HG02623 (cell line): Measurements from ENCODE around the gene PSMC3IP.
"Not testable (repeated sequence)": the region's sequence is repeated elsewhere in the genome, so short reads cannot be mapped to it uniquely, and the experiment has no call there.

Experiments used
- ATAC-seq: cut with Tn5 transposase; IDR thresholded peaks from one replicate; pipeline ENCODE4 v1.9.1; 2021; ENCODE audit warnings: moderate library complexity; ENCODE audit not compliant: unreplicated experiment

The PSMC3IP gene, protein sequence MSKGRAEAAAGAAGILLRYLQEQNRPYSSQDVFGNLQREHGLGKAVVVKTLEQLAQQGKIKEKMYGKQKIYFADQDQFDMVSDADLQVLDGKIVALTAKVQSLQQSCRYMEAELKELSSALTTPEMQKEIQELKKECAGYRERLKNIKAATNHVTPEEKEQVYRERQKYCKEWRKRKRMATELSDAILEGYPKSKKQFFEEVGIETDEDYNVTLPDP

DNA sequence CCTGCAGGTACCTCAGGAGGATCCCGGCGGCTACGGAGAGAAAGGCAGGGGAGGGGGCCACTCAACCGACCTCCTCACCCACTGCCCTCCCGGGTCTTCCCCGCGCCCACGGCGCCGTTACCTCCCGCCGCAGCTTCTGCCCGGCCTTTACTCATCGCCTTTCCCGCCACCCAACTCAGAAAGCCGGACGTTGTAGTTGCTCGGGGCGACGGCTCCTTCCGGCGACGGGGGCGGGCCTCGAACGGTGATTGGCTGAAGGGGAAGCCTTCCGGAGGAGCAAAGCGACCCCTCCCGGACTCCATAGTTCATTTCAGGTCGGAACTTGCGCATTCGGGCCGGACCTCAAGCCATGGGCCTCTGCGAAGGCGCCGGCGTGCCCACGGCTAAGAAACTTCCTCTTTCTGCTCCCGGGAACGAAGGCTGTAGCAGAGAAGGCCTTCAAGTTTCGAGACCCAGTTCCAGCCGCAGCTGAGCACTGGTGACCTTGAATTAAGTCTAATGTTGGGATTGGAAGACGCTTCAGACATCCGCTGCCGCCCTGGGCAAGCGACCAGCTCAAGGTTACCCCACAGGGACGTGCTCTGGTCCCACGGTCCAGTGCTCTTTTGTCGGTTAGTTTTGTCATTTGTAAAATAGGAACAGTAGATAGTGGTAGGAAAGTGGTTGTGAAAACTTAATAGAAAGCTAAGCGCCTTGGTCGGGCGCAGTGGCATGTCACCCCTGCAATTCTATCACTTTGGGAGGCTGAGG is at the start of gene PSMC3IP:
Gene PSMC3IP (minus strand): TSS at position 198 of the 750 bp plus-strand sequence. CDS start 43 bp downstream, at position 155.
- ATAC-seq, result peak; percentile 73

DNA sequence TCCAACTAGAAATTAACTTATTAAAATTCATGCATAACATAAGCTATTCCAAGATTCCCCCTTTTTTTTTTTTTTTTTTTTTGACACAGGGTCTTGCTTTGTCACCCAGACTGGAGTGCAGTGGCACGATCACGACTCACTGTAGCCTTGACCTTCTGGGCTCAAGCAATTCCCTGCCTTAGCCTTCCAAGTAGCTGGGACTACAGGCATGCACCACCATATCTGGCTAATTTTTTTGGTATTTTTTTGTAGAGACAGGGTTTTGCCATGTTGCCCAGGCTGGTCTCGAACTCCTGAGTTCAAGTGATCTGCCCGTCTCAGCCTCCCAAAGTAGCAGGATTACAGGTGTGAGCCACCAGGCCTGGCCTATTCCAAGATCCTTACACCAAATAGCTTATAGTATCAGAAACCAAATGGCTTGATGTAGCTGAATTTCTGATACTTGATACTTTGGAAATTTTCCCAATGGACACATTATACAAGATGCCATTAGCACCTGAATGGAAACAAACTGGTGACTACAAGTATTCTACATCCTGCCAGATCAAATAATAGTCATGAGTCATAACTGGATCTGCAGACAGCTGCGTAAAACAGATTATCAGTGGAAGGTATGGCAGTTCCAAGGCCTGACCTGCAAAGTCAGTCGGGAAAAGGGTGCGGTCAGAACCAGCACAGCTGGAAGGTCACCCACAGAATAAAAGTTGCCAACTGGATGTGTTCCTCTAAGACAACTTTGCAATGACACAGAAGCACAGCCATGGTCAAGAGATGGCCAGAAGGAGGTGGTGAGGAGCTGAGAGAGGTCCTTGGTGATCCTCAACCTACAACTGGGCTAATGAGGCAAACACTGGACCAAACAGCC is 46.4 kb upstream of the PSMC3IP start:
- ATAC-seq, result no peak

DNA sequence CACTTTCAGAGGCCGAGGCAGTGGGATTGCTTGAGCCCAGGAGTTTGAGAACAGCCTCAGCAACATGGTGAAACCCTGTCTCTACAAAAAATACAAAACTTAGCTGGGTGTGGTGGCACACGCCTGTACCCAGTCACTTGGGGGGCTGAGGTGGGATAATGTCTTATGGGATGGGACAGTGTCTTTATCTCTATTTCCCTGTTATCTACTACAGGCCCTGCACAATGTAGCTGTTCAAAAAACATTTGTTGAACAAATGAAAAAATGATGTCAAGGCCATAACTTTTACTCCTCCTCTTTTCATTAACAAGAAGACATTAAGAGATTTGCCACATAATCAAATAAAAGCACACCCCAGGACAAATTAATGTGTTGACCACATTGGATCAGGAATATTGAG is 45.7 kb upstream of the PSMC3IP start:
- no peak for ATAC-seq

DNA sequence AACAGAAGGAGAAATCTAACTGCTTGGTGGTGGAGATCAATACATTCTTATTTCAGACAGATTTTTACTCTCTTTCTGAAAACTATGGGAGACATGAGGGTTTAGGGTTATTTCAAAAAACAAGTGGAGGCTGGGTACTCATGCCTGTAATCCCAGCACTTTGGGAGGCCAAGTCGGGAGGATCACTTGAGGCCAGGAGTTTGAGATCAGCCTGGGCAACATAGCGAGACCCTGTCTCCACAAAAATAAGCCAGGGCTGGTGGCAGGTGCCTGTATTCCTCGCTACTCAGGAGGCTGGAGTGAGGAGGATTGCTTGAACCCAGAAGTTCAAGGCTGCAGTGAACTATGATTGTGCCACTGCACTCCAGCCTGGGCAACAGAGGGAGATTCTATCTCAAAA is 44.5 kb upstream of the PSMC3IP start:
- ATAC-seq, result not testable (repeated sequence)

DNA sequence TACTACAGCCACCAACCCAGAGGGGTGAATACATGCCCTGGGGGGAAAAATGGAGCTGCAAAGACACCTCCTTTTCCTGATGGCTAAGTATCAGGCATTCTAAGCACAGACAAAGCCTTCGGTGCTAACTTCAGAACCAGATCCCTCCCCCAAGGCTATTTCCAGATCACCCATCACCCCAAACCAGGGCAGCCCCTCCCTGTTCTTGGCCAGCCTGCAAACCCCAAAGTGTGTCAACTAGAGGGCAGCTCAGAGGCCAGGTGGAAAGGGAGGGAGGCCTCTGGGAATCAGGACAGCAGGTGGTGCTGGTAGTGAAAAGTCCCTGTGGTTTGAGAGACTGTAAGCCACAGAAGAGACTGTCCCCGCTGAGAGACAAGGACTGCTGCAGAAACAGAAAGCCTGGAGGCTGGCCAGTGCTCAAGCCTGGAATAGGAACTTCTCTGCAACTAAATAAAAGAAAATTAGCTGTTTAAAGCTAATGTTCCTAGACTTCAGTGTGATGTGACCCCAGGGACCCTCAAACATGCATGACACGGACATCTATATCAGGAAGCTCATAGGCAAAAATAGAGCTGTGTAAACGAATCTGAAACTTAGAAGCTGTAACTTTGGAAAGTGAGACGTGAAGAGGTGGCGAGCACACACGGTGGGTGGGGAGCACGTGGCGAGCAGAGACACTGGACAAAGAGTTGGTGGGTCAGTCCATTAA is 41.1 kb upstream of the PSMC3IP start:
- ATAC-seq, result peak; percentile 75

DNA sequence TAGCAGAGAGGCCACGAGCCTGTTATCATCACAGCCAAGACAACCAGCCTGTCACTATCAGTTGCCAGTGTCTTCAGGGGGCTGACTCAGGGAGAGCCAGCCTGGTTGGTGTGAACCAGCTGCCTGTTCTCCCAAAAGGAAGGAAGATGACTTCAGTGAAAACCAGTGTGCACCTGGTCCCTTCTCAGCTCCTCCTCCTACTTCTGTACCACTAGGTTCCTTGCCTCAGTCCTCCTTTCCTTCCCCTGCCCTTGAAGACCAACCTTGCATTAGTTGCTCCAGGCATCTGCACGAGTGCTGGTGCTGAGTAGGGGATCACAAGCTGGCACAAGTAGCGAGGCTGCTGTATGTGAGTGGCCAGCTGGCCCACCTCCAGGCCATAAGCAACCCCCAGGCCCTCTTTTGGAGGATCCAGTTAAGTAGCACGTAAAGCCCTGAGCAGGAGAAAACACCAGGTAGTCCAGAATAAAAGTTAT is 40.5 kb upstream of the PSMC3IP start:
- ATAC-seq, result peak; percentile 13

DNA sequence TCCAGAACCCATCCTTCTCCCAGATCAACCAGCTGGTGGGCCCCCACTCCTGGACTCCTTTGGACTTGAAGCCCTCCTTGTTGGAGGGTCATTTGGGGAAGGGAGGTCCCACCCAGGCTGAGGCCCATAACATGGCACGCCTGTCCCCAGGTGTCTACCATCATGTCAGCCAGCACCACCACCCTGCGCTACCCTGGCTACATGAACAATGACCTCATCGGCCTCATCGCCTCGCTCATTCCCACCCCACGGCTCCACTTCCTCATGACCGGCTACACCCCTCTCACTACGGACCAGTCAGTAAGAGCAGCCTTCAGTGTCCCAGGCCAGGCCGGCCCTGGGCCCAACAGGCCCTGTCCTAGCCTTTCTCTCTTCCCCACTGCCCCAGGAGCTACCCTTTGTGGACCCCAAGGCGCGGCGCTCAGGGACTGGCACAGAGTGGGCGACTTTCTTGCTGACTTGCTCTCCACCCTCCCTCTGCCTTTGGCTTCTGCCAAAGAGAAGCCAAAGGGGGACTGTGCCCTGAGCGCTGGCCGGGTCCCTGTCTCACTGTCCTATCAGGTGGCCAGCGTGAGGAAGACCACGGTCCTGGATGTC is 36.3 kb upstream of the PSMC3IP start:
- ATAC-seq, result no peak

DNA sequence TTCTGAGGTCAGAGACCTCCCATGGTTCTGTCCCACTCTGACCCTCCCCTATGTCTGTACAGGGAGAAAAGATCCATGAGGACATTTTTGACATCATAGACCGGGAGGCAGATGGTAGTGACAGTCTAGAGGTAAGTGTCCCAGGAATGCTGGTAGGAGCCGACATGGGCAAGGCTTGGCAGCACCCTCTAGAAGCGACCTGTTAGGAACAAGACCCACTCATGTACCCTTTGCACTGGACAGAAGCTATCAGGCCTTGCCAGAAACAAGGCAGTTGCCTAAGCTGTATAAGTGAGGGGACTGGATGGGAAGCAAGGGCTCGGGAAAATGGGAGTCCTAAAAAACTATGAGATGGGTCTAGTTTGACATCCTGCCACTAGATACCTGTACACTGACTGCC is 34.5 kb upstream of the PSMC3IP start:
- no peak for ATAC-seq

DNA sequence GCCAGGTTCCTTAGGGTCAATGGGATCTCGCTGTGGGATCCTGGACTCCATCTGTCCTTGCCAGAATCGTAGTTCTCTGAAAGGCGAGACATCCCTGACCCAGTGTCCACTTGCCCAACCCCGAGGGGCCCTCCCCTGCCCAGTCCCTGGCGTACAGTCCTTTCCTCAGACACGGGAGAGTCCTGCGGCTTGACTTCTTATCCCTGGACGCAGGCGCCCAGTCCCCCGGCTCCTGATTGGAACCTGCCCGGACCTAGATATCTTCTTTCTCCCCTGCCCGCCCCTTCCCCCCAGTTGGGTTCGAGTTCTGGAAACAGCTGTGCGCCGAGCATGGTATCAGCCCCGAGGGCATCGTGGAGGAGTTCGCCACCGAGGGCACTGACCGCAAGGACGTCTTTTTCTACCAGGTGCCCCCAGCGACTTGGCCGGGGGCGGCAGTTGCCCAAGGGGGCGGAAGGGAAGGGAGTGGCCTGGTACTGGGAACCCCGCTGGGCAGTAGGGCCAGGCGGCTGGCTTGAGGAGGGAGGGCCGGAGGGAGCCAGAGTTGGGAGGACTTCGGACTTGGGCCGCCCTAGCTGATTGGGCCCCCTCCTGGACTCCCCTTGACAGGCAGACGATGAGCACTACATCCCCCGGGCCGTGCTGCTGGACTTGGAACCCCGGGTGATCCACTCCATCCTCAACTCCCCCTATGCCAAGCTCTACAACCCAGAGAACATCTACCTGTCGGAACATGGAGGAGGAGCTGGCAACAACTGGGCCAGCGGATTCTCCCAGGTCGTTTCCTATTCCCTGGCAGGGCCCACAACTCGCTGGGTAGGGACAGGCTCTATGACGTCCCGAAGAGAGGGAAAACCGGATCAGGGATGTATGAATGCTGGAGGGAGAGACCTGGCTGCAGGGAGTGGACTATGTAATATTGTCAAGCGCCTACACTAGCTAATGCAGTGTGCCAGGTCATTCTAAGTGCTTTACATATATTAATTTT is 32.6 kb upstream of the PSMC3IP start:
- ATAC-seq, result not testable (repeated sequence)

DNA sequence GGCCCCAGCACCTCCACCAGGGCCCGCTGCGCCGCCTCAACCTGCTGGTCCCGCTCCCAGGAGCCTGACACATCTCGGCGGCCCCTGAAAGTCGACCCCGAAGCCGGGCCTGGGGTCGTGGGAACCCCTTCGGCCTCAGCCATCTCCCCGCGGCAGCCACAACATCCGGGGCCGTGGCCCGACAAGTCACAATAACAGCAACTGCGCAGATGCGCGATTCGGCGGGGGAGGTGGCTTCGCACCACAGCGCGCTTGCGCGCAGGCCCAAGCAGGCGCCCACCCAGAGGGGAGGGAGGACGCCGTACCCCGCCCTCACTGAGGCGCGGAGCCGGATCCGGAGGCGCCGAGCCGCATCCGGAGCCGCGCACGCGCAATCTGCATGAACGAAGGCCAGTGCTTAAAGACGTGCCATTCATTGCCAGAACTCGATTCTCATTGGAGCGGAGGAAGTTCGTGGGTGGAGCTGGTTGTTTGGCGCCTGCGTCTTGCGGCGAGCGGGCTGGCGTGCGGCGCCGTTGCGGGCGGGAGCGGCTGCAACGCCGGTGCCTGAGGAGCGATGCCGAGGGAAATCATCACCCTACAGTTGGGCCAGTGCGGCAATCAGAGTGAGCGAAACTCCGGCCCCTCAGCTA is 31.8 kb upstream of the PSMC3IP start, which contains the start of the genes RETREG3 and TUBG1:
Gene RETREG3 (minus strand): TSS at position 193 of the 632 bp plus-strand sequence. CDS start 50 bp downstream, at position 143.
Gene TUBG1 (plus strand): TSS at position 502 of the 632 bp plus-strand sequence. CDS start 55 bp downstream, at position 557.
- ATAC-seq, result peak; percentile 89

DNA sequence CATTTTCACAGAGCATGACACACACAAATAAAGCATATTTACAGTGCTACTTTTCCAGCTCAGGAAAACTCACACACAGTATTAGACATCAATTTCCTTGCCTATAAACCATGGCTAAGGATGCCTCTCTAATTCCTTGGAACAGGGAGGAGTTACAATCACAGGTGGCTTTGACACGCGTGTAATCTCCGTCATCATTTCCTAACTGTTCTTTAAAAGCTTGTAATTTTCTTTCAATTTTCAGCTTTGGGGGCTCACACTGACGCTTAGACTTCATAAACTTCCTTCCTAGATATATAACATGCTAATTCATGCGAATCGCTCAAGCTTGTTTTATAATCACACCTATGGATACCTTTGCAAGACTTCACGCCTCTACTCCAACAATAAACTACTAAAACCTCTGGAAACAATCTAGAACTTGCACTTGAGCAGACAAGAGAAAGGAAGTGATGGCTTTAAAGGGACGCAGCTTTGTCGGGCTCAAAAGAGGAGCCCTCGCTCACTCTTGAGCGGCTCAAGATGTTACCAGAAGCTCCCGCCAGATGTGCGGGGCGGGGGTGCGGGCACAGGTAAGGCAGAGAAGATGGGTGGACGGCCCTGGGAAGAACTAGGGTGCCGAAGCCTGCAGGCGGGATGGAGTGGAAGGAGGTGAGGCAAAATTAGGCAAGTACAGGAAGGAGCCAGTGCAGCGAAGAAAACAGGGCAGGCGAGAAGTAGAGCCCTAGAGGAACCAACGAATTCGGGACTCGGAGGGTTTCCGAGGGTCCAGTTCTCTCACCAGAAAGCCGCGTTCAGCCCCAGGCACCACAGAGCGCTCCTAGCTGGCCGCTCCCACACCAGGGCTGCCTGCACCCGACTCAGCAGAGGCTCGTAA is 31.0 kb upstream of the PSMC3IP start:
- peak; percentile 27 for ATAC-seq

DNA sequence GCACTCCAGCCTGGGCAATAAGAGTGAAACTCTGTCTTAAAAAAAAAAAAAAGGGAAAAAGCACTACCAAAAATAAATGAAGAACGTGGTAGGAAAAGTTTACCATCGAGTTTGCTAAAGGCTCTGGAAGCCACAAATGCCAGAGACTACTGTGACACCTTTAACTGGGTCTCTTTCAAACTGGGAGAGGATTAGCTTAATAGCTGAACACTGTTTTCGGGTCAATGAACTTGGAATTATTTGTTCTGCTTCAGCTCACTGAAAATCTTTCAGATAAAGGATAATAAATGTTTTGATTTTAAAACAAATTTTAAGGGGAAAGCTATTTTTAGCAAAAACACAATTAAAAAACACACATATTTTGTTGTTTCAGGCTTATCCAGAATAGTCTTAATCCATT is 30.2 kb upstream of the PSMC3IP start:
- ATAC-seq, result no peak

DNA sequence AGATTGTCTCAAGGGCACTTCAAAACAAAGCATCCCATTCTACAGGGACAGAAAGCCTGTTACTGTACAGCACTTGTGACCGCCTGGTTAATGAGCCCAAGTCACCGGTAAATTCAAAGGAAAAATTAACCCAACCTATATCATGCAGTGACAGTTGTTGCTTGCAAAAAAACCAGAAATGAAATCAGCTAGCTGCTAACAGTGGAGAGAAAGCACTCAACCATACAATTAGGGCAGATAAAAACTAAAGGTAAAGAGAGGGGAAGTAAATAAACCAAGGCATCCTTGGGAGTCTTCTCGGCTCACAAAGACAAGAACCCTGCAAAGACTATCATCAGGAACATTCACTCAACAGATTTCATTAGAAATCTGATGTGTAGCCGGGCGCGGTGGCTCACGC is 25.8 kb upstream of the PSMC3IP start:
- no peak for ATAC-seq

DNA sequence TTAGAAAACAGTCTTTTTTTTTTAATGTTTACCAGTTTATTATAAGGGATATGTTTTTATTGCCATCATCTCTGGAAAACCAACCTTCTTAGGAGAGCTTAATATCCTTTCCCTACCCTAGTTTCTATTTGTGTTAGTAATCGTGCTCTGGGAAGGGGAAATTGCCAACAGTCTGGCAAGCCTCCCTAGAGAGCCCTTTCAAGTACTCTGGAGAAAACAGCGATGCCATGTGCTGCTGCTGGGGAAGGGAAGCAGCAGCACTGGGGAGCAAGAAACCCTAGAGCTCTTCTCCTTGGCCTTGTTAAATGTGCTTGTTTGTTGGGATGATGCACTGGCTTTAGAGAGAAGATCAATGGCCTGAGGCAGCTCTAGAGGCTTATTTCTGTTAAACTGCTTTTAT is 21.4 kb upstream of the PSMC3IP start:
- ATAC-seq, result no peak

DNA sequence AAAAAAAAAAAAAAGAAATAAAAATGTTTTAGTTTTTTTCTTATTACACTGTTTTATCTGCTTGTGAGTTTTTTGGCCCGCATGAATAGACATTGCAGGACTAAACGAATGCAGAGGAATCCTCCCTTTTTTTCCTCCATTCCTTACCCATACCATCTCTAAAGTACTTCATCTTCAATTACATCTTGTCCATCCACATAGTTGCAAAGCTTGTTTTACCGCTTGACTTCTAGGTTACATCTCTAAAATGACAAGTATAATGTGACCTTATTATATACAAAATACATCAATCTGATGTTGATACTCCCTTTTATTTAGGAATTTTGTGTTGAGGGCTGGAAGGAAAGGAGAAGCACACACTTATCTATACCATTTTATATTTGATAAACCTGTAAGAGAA is 18.9 kb upstream of the PSMC3IP start:
- no peak for ATAC-seq

DNA sequence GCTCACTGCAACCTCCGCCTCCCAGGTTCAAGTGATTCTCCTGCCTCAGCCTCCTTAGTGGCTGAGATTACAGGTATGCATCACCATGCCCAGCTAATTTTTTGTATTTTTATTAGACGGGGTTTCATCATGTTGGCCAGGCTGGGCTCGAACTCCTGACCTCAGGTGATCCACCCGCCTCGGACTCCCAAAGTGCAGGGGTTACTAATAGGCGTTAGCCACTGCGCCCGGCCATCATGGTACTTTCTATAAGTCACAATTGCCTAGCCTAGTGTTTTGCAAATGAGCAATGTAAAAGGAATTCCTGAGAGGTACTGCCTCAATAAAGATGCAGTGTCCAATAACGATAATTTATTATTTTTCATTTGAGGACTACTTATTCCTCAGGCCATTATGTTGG is 13.9 kb upstream of the PSMC3IP start:
- ATAC-seq, result no peak

DNA sequence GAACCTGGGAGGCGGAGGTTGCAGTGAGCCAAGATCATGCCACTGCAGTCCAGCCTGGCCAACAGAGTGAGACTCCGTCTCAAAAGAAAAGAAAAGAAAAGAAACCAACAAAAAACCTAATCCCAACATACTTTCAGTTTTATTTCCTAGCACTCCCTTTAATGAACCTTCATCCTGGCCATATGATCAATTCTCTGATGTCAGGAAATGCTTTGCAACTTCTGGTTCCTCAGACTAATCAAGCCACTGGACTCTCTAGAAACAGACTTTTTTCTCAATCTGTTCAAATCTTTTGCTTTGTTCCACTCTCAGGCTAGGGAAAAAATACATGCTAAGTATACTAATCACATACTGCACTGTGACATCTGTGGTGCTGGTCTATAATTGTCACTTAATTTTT is 13.4 kb upstream of the PSMC3IP start:
- ATAC-seq, result no peak
